Middle frontal gyrus (tissue), 1 donor: ENCODE measurements around the gene TMEM179B.
A peak's percentile ranks its signal among the peaks of the same experiment; 100 is the strongest.
"Not testable (repeated sequence)": the region's sequence is repeated elsewhere in the genome, so short reads cannot be mapped to it uniquely, and the experiment has no call there.

Experiments
- DNase-seq: peaks from one replicate; pipeline ENCODE4 v3.0.0-alpha.2; 2015; ENCODE audit warnings: low spot score; ENCODE audit errors: extremely low spot score

TMEM179B gene, protein sequence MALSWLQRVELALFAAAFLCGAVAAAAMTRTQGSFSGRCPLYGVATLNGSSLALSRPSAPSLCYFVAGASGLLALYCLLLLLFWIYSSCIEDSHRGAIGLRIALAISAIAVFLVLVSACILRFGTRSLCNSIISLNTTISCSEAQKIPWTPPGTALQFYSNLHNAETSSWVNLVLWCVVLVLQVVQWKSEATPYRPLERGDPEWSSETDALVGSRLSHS

DNA sequence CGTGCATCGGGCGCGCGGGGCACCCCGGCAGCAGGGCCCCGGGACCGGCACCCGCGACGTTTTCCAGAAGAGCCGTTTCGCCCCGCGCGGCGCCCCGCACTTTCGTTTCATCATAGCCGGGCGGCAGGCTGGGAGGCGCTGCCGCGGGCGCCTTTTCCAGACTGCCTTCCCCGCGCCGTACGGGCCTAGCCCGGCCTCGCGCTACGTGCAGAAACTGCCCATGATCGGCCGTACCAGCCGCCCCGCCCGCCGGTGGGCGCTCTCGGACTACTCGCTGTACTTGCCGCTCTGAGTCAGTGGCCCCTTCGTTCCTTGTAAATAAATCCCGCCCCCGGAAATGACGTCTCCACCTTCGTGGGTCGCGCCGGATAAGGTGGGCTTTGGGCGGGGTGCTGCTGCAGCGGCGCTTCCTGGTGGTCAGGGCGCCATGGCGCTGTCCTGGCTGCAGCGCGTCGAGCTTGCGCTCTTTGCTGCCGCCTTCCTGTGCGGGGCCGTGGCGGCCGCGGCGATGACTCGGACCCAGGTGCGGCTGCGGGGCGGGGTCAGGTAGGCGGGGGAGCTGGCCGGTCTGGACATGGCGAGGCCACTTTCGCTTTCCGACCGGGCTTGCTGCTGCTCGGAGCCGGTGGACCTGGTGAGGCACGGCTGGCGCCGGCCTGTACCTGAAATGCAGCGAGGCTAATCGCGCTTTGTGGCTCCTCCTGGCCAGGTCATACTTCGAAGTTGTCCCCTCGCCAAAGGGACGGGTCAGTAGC lies at the start of gene TMEM179B:
TSS of gene TMEM179B (plus strand) at position 398 of the 755 bp plus-strand sequence. CDS start at position 428, 30 bp downstream.
- DNase-seq: peak; percentile 92

DNA sequence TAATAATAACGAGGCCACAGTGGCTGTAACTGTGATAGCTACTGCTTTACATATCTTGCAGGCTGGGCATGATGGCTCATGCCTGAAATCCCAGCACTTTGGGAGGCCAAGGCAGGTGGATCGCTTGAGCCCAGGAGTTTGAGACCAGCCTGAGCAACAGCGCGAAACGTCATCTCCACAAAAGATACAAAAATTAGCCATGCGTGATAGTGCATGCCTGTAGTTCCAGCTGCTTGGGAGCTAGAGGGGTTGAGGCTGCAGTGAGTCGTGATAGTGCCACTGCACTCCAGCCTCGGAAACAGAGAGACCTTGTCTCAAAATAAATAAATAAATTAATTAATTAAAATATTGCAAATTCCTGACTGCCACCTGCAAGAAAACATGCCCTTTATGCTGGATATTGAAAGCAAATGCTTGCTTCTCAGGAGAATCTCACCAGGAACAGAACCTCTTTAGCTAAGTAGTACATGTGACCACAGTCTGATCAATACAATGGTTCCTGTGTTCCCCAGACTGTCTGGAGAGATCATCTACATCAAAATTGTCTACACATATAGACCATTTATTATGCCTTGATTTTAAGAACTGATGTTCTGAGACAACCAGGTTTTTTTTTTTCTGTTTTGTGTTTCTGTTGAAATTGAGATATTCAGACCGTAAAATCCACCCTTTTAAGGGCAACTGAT lies 39.6 kb upstream of the TMEM179B start:
- no peak for DNase-seq

GRCh38 chr11:62749931-62750330 lies 37.3 kb upstream of the TMEM179B start:
- not testable (repeated sequence) for DNase-seq

DNA sequence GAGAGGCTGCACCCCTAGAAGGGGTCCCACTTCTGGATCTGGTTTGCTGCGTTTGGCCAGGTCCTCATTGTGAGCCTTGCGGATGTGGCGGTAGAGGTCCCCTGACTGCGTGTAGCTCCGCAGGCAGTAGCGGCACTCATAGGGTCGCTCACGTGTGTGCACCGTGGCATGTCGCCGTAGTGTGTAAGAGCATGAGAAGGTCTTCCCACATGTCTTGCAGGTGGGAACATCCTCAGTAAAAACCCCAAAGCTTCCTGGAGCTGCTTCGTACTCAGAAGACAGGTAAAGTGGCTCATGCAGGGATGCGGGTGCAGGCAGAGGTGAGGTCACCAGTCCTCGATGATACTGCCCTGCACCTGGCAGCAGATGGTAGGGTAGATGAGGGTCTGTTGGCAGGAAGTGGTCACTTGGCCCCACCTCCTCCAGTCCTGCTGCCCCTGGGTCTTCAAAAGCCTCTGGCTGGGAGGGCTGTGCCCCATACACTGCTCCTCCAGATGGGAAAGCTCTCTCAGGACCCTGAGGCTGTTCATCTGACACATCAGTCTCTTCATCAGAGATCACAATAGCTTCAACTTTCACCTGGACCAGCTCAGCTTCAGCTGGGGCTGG lies 34.9 kb upstream of the TMEM179B start:
- no peak for DNase-seq

- DNase-seq: no peak
These were observed 34.0 kb upstream of the TMEM179B start for GRCh38 chr11:62752994-62753735.

DNA sequence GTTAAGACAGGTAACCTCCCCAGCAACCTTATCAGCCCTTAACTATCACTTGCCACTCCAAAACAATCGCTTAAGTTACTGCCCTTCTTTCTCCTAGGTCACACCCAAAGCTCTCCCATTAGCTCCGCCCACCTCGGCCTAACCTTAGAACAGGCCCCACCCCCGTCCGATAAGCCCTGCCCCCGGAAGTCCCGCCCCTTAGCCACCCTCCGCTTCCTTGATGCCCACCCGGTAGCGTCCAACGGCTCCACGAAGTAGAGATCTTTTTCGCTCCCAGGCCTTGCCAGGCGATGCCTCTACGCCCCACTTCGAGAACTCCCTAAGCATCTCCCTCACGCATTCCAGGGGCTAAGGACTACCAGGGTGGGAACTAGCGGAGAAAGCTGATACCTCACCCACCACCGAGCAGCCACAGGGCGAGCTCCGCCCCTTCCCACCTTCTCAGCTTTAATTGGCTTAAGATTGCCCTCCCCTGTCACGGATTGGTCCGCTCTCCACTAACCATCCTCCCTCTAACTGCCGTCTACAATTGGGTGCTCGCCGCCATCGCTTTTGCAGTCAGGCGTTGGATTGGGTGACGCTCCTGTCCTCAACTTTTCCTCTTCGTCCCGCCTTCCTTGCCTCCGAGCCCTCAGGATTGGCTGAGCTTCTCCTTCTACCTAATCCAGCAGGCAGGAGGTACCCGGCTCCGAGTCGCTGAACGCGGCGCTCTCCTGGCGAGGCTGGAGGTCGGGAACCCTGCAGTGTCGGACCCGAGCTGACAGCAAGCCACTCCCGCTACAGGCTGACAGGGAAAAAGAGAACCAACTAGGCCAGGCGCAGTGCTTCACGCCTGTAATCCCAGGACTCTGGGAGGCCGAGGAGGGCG lies 33.2 kb upstream of the TMEM179B start, which contains the start of gene ZBTB3:
TSS of gene ZBTB3 (minus strand) at position 425 of the 868 bp plus-strand sequence. CDS start 496 bp downstream, outside the sequence.
- DNase-seq: peak; percentile 95

DNA sequence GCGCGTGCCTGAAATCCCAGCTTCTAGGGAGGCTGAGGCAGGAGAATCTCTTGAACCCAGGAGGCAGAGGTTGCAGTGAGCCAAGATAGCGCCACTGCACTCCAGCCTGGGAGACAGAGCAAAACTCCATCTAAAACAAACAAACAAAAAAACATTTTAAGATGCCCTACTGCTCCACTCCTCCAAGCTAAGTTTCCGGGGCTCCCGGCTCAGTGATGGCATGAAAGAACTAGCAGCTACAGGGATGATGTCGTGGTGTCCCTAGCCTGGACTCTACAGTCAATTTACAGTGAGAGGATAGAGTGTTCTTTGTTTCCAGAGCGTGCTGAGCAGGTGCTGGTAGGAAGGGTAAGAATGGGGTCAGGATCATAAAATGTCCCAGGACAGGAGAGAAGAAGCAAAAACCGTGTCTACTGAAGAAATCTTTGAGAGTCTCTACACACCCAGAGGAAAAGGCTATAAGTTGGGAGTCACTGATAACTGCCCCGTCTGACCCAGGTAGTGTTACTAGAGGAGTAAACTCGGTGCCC lies 32.1 kb upstream of the TMEM179B start:
- DNase-seq: no peak

- no peak for DNase-seq
These were observed 29.1 kb upstream of the TMEM179B start for GRCh38 chr11:62757846-62758788.

GRCh38 chr11:62760867-62761227 lies 26.4 kb upstream of the TMEM179B start:
- not testable (repeated sequence) for DNase-seq

- no peak for DNase-seq
These were observed 16.4 kb upstream of the TMEM179B start for GRCh38 chr11:62770778-62771143.

DNA sequence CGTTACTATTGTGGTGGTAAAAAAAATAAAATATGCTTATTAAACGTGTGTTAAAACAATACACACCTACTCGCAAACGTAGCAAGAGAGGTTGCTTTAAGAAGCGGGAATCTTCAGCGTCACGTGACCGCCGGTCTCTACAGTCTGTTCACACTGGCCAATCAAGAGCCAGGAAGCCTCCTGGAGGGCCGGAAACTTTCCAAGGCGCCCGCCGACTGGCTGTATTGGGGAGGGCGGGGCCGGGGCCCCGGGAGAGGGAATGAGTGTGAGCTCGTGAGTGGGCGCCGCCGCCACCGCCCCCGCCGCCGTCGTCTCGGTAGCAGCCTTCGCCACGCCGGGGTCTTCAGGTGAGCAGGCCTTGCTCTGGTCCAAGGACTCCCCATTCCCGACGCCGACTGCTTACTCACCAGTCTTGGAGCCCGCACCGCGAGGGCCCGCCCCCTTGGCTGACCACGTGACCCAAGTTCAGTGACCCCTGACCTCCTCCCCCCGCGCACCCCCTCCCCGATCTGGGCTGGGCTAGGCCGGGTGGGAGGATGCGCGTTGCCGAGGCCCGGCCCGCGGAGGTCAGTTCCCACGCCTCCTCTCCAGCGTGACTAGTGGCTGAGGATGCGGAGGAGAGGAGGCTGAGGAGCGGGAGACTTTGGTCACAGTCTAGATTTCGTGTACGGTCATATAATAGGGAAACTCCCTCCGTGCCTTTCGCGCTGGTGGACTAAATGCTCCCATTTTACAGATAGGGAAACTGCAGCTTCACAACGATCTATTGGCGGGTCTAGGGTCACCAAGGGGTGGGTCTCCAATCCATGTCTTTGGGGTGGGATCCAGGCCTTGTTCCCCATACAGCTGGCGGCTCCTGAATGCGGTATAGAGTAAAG lies 15.8 kb upstream of the TMEM179B start, which contains the start of gene TAF6L:
TSS of gene TAF6L (plus strand) at position 253 of the 878 bp plus-strand sequence. CDS start 4,388 bp downstream, outside the sequence.
- DNase-seq: peak; percentile 96

GRCh38 chr11:62774407-62774806 lies 12.8 kb upstream of the TMEM179B start:
- DNase-seq: no peak

DNA sequence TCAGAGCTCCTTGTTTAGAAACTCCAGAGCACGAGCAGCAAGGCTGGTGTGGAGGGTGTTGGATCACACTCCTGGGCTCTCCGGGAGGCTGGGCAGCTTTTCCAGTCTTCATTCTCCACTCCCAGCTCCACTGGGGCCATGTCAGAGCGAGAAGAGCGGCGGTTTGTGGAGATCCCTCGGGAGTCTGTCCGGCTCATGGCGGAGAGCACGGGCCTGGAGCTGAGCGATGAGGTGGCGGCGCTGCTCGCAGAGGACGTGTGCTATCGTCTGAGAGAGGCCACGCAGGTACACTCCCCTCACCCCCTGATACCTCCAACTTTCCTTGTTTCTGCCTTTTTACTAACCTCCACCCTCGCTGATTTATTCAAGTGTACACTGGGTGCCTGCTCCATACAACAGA lies 11.6 kb upstream of the TMEM179B start:
- no peak for DNase-seq

DNA sequence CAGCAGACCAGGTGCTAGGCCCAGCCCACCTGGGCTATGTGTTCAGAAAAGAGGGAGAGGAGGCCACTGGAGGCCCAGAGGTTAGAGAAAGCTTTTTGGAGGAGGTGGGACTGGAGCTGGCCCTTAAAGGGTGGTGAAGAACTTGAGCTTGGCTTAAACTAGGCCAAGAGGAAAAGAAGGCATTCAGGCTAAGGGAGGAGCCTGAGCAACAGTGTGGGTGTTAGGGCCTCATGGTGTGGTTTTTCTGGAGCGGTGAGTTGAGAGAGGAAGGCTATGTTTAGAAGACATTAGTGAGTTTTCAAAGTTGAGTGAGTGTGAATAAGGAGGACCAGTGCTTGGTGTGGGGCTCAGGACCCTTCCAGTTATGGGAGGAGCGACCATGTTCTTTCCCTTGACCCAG lies 9.8 kb upstream of the TMEM179B start:
- DNase-seq: no peak

DNA sequence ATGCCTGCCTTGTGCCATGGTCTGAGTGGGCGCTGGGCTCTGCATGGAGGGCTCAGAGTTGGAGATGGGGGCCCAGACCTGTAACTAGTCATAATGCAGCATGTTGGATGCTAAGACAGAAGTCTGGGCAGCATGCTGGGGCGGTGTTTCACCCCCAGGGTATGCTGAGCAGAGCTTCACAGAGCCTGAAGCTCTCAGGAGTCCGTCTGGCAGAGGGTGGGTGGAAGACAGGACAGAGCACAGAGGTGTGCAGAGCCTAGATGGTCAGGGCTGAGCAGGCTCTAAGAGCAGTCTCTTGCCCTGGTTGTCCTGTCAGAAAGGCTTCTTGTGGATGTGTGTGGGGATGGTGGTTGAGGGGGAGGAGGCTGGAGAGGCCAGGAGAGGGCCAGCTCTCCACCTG lies 8.8 kb upstream of the TMEM179B start:
- no peak for DNase-seq

GRCh38 chr11:62782753-62783152 lies 4.4 kb upstream of the TMEM179B start:
- no peak for DNase-seq

DNA sequence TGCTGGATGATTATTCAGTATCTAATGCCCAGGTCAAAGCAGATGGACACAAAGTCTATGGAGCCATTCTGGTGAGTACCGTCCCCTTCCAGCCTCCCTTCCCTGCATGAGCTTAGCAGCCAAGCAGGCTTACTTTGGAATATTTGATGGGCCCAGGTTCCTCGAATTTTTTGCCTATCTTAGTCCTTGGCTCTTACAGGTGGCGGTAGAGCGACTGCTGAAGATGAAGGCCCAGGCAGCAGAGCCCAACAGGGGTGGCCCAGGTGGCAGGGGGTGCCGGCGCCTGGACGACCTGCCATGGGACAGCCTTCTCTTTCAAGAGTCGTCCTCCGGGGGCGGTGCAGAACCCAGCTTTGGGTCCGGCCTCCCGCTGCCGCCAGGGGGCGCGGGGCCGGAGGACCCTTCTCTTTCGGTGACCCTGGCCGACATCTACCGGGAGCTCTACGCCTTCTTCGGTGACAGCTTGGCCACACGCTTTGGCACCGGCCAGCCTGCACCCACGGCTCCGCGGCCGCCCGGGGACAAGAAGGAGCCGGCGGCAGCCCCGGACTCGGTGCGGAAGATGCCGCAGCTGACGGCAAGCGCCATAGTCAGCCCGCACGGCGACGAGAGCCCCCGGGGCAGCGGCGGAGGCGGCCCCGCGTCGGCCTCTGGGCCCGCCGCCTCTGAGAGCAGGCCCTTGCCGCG lies 741 bp upstream of the TMEM179B start:
- DNase-seq: no peak
